HG02763 (cell line): Measurements from ENCODE around the gene MSX1.

Source experiments
- ATAC-seq: cut with Tn5 transposase; IDR thresholded peaks from one replicate; pipeline ENCODE4 v1.9.1; 2021; ENCODE audit warnings: mild to moderate bottlenecking, moderate library complexity; ENCODE audit not compliant: unreplicated experiment

The MSX1 gene

GRCh38 chr4:4838936-4839810, 20.3 kb upstream of the MSX1 start:
- ATAC-seq = no peak

DNA sequence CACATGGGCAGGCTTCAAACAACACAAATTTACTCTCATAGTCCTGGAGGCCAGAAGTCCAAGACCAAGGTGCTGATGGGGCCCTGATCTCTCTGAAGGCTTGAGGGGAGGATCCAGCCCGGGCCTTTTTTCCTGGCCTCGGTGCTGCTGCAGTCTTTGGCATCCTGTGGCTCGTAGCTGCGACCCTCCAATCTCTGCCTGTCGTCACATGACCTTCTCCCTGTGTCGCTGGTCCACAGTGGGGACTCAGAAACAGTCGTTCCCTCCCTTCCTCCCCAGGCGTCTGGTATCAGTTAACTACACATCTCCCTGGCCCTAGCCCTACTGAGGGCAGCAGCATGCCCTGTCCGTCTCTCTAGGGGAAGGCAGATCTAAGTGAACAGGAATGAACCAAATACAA, 19.1 kb upstream of the MSX1 start:
- no peak for ATAC-seq

DNA sequence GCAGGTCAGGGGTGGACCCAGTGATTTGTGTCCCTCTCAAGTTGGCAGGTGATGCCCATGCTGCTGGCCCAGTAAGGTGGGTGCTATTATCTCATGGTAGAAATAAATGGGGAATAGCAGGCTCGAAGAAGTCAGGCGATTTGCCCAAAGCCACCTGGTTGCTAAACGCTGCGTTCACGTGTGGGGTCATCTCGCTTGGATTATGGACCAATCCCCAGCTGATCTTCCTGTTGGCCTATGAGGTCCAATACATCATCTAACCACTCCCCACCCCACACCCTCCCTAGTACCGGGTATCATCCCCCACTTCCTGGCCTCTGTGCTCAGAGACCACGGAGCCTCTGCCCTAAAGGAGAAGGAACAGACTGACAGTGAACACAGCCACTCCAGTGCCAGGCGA, 18.3 kb upstream of the MSX1 start:
- ATAC-seq = no peak

- ATAC-seq = no peak
Observed at GRCh38 chr4:4842476-4843441, 16.7 kb upstream of the MSX1 start.

DNA sequence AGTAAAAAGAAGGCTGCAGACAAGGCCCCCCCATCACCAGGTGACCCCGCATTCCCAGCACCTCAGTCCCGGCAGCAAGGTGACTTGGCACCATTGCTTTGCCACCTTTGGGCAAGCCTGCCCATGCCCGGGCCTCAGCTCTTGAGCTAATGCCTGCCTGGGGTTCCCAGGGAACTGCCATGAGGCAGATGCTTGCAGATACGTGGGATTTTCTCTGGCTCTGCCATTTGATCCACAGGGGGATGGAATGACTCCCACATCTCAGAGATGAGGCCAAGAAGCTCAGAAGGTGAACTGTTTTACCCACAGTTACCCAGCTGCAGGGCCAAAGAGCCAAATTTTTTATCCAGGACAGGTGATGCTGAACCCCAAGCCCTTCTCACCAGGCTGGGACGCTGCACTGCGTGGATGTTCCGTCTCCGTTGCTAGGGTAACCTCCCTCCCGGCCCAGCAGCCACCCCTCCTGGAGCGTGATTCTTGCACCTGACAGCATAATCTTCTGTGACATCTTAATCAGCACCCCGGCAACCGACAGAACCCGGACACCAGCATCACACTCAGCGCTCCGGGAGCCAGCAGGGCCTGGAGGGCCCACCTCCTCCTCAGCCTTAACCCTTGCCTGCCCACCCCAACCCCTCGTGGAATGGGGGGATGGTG, 15.7 kb upstream of the MSX1 start:
- no peak for ATAC-seq

DNA sequence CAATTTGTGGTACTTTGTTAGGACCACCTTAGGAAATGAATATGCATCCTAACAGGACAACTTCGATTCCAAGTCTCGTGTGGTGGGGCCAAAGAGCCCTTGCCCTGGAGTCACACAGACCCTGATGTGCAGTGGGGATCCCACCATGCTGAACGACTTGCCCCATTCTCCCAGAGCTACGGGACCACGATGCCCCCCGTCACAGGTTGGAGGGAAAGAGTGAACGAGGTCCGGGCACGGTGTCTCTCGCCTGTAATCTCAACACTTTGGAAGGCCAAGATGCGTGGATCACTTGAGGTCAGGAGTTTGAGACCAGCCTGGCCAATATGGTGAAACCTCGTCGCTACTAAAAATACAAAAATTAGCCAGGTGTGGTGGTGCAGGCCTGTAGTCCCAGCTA, 14.4 kb upstream of the MSX1 start:
- ATAC-seq = no peak

GRCh38 chr4:4847011-4847410, 12.5 kb upstream of the MSX1 start:
- no peak for ATAC-seq

GRCh38 chr4:4848540-4848939, 10.9 kb upstream of the MSX1 start:
- ATAC-seq = no peak

- no peak for ATAC-seq
Observed at GRCh38 chr4:4849106-4849505, 10.4 kb upstream of the MSX1 start.

DNA sequence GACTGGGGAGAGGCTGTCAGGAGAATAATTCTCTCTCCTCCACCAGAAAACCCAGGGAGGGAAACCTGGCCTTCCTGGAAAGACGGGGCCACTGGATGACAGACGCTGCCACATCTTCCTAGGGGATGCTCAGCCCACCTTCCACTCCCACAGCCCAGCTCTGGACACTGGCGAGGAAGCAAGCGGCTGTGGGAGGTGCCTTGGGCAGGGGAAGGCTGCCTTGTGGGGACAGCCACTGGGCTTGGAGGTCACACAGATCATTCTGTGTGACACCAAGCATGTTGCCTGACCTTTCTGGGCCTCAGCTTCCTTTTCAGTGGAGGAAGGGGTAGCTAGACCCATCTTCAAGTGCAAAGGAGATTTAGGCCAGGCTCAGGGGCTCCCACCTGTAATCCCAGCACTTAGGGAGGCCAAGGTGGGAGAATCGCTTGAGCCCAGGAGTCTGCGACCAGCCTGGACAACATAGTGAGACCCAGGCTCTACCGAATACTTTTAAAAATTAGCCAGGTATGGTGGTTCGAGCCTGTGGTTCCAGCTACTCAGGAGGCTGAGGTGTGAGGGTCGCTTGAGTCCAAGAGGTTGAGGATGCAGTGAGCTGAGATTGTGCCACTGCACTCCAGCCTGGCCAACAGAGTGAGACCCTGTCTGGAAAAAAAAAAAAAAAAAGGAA, 9.8 kb upstream of the MSX1 start:
- no peak for ATAC-seq

GRCh38 chr4:4851081-4851480, 8.4 kb upstream of the MSX1 start:
- ATAC-seq = no peak

- no peak for ATAC-seq
Observed at GRCh38 chr4:4851906-4852305, 7.6 kb upstream of the MSX1 start.

DNA sequence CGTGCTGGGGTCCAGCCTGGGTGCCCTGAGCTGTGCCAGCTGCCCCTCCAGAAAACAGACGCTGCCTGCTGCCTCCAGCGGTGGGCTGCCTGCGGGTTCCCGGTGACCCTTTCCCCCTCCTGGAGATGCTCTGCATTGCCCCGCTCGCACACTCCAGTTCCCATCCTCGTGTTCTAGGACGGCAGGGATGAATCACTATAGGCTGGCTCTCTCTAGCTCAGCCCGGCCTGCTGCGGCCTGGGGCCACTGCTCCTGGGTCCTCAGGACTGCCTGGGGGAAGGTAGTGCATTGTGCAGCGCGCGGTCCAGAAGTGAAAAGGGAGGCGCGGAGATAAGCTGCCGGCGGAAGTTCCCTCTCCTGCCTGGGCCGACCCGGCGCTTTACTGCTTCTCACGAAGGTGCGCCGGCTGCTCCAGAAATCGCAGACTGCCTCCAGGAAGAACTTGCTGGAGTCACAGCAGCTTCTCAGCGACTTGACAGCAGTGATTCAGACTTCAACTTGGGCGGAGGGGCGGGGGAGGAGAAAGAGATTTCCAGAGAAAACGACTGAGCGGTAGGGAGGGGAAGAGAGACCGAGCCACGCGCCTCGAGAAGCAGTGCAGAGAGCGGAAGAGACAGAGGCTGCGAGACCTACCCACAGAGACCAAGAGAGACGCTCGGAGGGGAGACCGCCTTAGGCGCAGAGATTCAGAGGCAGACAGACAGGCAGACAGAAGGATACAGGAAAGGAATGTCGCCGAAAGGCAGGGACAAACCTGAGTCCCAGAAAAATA, 6.7 kb upstream of the MSX1 start:
- ATAC-seq = no peak

DNA sequence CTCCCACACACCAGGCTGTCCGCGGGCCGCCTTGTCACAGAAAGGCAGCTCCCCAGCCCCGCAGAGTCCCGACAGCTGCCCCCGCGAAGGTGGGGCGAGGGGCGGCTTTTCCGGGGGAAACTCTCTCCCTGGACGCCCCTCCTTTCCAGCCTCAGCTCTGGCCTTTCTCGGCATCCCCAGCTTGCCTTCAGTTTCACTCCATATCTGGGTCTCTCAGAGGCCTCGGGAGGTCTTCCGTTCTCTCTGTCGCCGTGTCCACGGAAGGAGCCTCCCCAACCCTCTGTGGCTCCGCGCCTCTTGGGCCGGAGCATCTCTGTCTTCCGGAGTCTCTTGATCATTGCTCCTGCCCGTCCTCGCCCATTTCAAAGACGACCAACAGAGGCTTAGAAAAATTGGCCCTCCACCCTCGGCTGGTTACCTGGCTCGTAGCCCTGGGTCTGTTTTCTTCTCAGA, 6.1 kb upstream of the MSX1 start:
- no peak for ATAC-seq

DNA sequence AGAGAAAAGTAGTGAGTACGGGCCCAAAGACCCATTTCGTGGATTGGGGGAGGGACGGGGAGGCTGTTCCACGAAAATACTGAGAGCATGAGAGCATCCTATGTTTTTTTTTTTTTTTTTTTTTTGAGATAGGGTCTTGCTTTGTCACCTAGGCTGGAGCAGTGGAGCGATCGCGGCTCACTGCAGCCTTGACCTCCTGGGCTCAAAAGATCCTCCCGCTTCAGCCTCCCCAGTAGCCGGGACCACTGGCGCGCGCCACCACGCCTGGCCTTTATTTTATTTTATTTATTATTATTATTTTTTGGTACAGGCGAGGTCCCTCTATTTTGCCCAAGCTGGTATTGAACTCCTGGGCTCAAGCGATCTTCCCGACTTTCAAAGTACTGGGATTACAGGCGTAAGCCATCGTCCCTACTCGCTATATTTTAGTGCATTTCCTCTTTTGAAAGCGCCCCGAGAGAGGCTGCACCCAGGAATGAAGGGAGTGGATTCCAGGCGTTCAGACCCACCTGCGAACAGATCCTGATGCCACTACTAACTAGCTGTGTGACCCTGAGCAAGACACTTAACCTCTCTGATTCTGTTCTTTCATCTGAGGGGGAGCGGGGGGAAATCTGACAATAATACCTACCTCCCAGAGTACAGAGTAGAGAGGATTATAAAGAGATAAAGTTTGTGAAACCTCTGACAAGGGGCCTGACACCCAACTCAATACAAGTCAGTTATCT, 5.4 kb upstream of the MSX1 start:
- ATAC-seq = no peak

- ATAC-seq = no peak
Observed at GRCh38 chr4:4854649-4855295, 4.7 kb upstream of the MSX1 start.

- no peak for ATAC-seq
Observed at GRCh38 chr4:4855301-4856070, 4.0 kb upstream of the MSX1 start.
